Renal pelvis (tissue), 12 donors: ENCODE results near the gene ITGAV. TPM values are rescaled to one million over a fixed set of nuclear protein-coding genes. Genes with fewer than 3 reads are reported as not detected.
"Not testable (repeated sequence)": the region's sequence is repeated elsewhere in the genome, so short reads cannot be mapped to it uniquely, and the experiment has no call there.

ENCODE experiments used
- DNase-seq: peaks from one replicate; pipeline ENCODE4 v3.0.0-alpha.2; 2013
- long read RNA-seq, 16 experiments: transcript quantifications; one replicate each; lab custom pipeline, GENCODE V29; 2026
- polyA plus RNA-seq, 3 donors: library from polyadenylated mRNA; unstranded; fragments of 120-200 nt; gene quantifications; one replicate each; pipeline ENCODE4 v1.2.1, GENCODE V29; 2013; ENCODE audit not compliant: insufficient read length in 3 of 3

Gene ITGAV
- polyA plus RNA-seq: 10 to 100 TPM; 63.4 to 69.5 (median 66.8) TPM
- long read RNA-seq, donor 1, full-length matches to known transcripts: 4 of 4 reads
- long read RNA-seq, donor 1, partial matches to known transcripts: 0 of 4 reads
- long read RNA-seq, donor 1, other reads (novel, unspliced or antisense): 0 of 4 reads
- long read RNA-seq, donor 2, full-length matches to known transcripts: 7 of 30 reads
- long read RNA-seq, donor 2, partial matches to known transcripts: 23 of 30 reads
- long read RNA-seq, donor 2, other reads (novel, unspliced or antisense): 0 of 30 reads
- long read RNA-seq, donor 3, full-length matches to known transcripts: 3 of 34 reads
- long read RNA-seq, donor 3, partial matches to known transcripts: 31 of 34 reads
- long read RNA-seq, donor 3, other reads (novel, unspliced or antisense): 0 of 34 reads
- long read RNA-seq, donor 4, full-length matches to known transcripts: 2 of 2 reads
- long read RNA-seq, donor 4, partial matches to known transcripts: 0 of 2 reads
- long read RNA-seq, donor 4, other reads (novel, unspliced or antisense): 0 of 2 reads
- long read RNA-seq, donor 5, full-length matches to known transcripts: 5 of 10 reads
- long read RNA-seq, donor 5, partial matches to known transcripts: 5 of 10 reads
- long read RNA-seq, donor 5, other reads (novel, unspliced or antisense): 0 of 10 reads
- long read RNA-seq, donor 6, full-length matches to known transcripts: 4 of 4 reads
- long read RNA-seq, donor 6, partial matches to known transcripts: 0 of 4 reads
- long read RNA-seq, donor 6, other reads (novel, unspliced or antisense): 0 of 4 reads
- long read RNA-seq, donor 7, full-length matches to known transcripts: 6 of 12 reads
- long read RNA-seq, donor 7, partial matches to known transcripts: 6 of 12 reads
- long read RNA-seq, donor 7, other reads (novel, unspliced or antisense): 0 of 12 reads
- long read RNA-seq, donor 8, partial matches to known transcripts: 0 of 1 reads
- long read RNA-seq, donor 8, other reads (novel, unspliced or antisense): 0 of 1 reads
- long read RNA-seq, donor 9, full-length matches to known transcripts: 3 of 3 reads
- long read RNA-seq, donor 9, partial matches to known transcripts: 0 of 3 reads
- long read RNA-seq, donor 9, other reads (novel, unspliced or antisense): 0 of 3 reads
- long read RNA-seq, donor 10, full-length matches to known transcripts: 3 of 8 reads
- long read RNA-seq, donor 10, partial matches to known transcripts: 5 of 8 reads
- long read RNA-seq, donor 10, other reads (novel, unspliced or antisense): 0 of 8 reads
- long read RNA-seq, donor 11, full-length matches to known transcripts: 6 of 18 reads
- long read RNA-seq, donor 11, partial matches to known transcripts: 12 of 18 reads
- long read RNA-seq, donor 11, other reads (novel, unspliced or antisense): 0 of 18 reads
- long read RNA-seq, donor 12, full-length matches to known transcripts: 3 of 8 reads
- long read RNA-seq, donor 12, partial matches to known transcripts: 5 of 8 reads
- long read RNA-seq, donor 12, other reads (novel, unspliced or antisense): 0 of 8 reads
- long read RNA-seq, donor 13, full-length matches to known transcripts: 1 of 23 reads
- long read RNA-seq, donor 13, partial matches to known transcripts: 22 of 23 reads
- long read RNA-seq, donor 13, other reads (novel, unspliced or antisense): 0 of 23 reads
- long read RNA-seq, donor 14: 0 reads
- long read RNA-seq, donor 15, full-length matches to known transcripts: 7 of 7 reads
- long read RNA-seq, donor 15, partial matches to known transcripts: 0 of 7 reads
- long read RNA-seq, donor 15, other reads (novel, unspliced or antisense): 0 of 7 reads
- long read RNA-seq, donor 16, full-length matches to known transcripts: 5 of 5 reads
- long read RNA-seq, donor 16, partial matches to known transcripts: 0 of 5 reads
- long read RNA-seq, donor 16, other reads (novel, unspliced or antisense): 0 of 5 reads

- peak; percentile 89 for DNase-seq
These were observed at the start of gene ITGAV for GRCh38 chr2:186589612-186590349. Gene ITGAV (plus strand): TSS chr2:186590056. CDS start chr2:186590339, 283 bp downstream.

GRCh38 chr2:186540941-186541340 is 48.9 kb upstream of the ITGAV start:
- no peak for DNase-seq

GRCh38 chr2:186542002-186542401 is 47.9 kb upstream of the ITGAV start:
- DNase-seq: no peak

- DNase-seq: no peak
These were observed 46.2 kb upstream of the ITGAV start for GRCh38 chr2:186543561-186544131.

GRCh38 chr2:186544255-186544675 is 45.6 kb upstream of the ITGAV start:
- DNase-seq: peak; percentile 19

- DNase-seq: no peak
These were observed 43.0 kb upstream of the ITGAV start for GRCh38 chr2:186546846-186547245.

- no peak for DNase-seq
These were observed 38.4 kb upstream of the ITGAV start for GRCh38 chr2:186551323-186552050.

- no peak for DNase-seq
These were observed 35.4 kb upstream of the ITGAV start for GRCh38 chr2:186554429-186554828.

- DNase-seq: no peak
These were observed 34.8 kb upstream of the ITGAV start for GRCh38 chr2:186554850-186555671.

GRCh38 chr2:186558512-186559276 is 31.2 kb upstream of the ITGAV start:
- no peak for DNase-seq

GRCh38 chr2:186559370-186559769 is 30.5 kb upstream of the ITGAV start:
- no peak for DNase-seq

GRCh38 chr2:186559848-186560247 is 30.0 kb upstream of the ITGAV start:
- DNase-seq: no peak

GRCh38 chr2:186560254-186560653 is 29.6 kb upstream of the ITGAV start:
- DNase-seq: no peak

- no peak for DNase-seq
These were observed 28.2 kb upstream of the ITGAV start for GRCh38 chr2:186561467-186562208.

GRCh38 chr2:186562209-186562578 is 27.7 kb upstream of the ITGAV start:
- no peak for DNase-seq

GRCh38 chr2:186568600-186568999 is 21.3 kb upstream of the ITGAV start:
- DNase-seq: not testable (repeated sequence)
